GM21576 (cell line): ENCODE results near the gene COMP.

Experiments
- ATAC-seq: cut with Tn5 transposase; IDR thresholded peaks from one replicate; pipeline ENCODE4 v1.9.1; 2021; ENCODE audit warnings: mild to moderate bottlenecking, moderate library complexity; ENCODE audit not compliant: unreplicated experiment

COMP gene

GRCh38 chr19:18750295-18750970, 40.7 kb downstream of the COMP start:
- no peak for ATAC-seq

GRCh38 chr19:18749362-18750231, 41.5 kb downstream of the COMP start:
- ATAC-seq: no peak

GRCh38 chr19:18746401-18747325, 44.4 kb downstream of the COMP start:
- no peak for ATAC-seq

- no peak for ATAC-seq
Observed at GRCh38 chr19:18745931-18746330, 45.2 kb downstream of the COMP start.

GRCh38 chr19:18745012-18745735, 45.9 kb downstream of the COMP start:
- no peak for ATAC-seq

GRCh38 chr19:18743784-18744418, 47.2 kb downstream of the COMP start:
- ATAC-seq: no peak

GRCh38 chr19:18742838-18743783, 48.0 kb downstream of the COMP start:
- ATAC-seq: no peak

- no peak for ATAC-seq
Observed at GRCh38 chr19:18742324-18742723, 48.8 kb downstream of the COMP start.

- no peak for ATAC-seq
Observed at GRCh38 chr19:18741124-18742121, 49.7 kb downstream of the COMP start.

- no peak for ATAC-seq
Observed at GRCh38 chr19:18738961-18739690, 52.0 kb downstream of the COMP start.

- ATAC-seq: no peak
Observed at GRCh38 chr19:18737954-18738351, 53.2 kb downstream of the COMP start.

- no peak for ATAC-seq
Observed at GRCh38 chr19:18737337-18737953, 53.7 kb downstream of the COMP start.

- no peak for ATAC-seq
Observed at GRCh38 chr19:18736415-18737336, 54.4 kb downstream of the COMP start.

GRCh38 chr19:18735752-18736151, 55.4 kb downstream of the COMP start:
- no peak for ATAC-seq

- ATAC-seq: no peak
Observed at GRCh38 chr19:18735324-18735723, 55.8 kb downstream of the COMP start.
